Loucy (cell line): ENCODE results near the gene GALNT9.

Experiments
- H2AFZ ChIP-seq: fragments of 200-600 bp; sonication (generic); 2 replicates; pipeline ENCODE4 v1.6.0; 2016; ENCODE audit warnings: antibody characterized with exemption, mild to moderate bottlenecking, low read length, moderate library complexity
- H3F3A ChIP-seq: fragments of 200-600 bp; 2 replicates; pipeline ENCODE4 v1.6.0; 2016; ENCODE audit warnings: antibody characterized with exemption, low read depth, mild to moderate bottlenecking
- H3K27me3 ChIP-seq: fragments of 200-600 bp; sonication (generic); 2 replicates; pipeline ENCODE4 v1.6.1; 2014; ENCODE audit warnings: low read length, mild to moderate bottlenecking; ENCODE audit not compliant: insufficient read depth, poor library complexity, severe bottlenecking
- H3K36me3 ChIP-seq: fragments of 200-600 bp; sonication (generic); 2 replicates; pipeline ENCODE4 v1.6.1; 2016; ENCODE audit warnings: low read length; ENCODE audit not compliant: insufficient read depth
- H3K4me1 ChIP-seq: fragments of 200-600 bp; sonication (generic); 2 replicates; pipeline ENCODE4 v1.5.1; 2014; ENCODE audit warnings: low read length, mild to moderate bottlenecking; ENCODE audit not compliant: insufficient read depth, poor library complexity, severe bottlenecking
- H3K4me2 ChIP-seq: fragments of 200-600 bp; sonication (generic); 2 replicates; pipeline ENCODE4 v1.6.0; 2014; ENCODE audit warnings: antibody characterized with exemption, low read length, low read depth, mild to moderate bottlenecking; ENCODE audit not compliant: poor library complexity, severe bottlenecking
- H3K4me3 ChIP-seq: fragments of 200-600 bp; sonication (generic); 2 replicates; pipeline ENCODE4 v1.5.1; 2014; ENCODE audit warnings: low read length, mild to moderate bottlenecking, mixed read lengths; ENCODE audit not compliant: poor library complexity, severe bottlenecking
- H3K79me2 ChIP-seq: fragments of 200-600 bp; sonication (generic); 2 replicates; pipeline ENCODE4 v1.6.1; 2014; ENCODE audit warnings: low read length; ENCODE audit not compliant: insufficient read depth
- H3K9ac ChIP-seq: fragments of 200-600 bp; sonication (generic); 2 replicates; pipeline ENCODE4 v1.6.0; 2014; ENCODE audit warnings: mild to moderate bottlenecking, low read depth, low read length, moderate library complexity; ENCODE audit not compliant: poor library complexity, severe bottlenecking
- H3K9me2 ChIP-seq: fragments of 200-600 bp; sonication (generic); replicated peaks from 2 replicates; pipeline ENCODE4 v1.6.1; 2016; ENCODE audit warnings: low read depth, low read length, mixed read lengths
- H3K9me3 ChIP-seq: fragments of 200-600 bp; sonication (generic); 2 replicates; pipeline ENCODE4 v1.6.1; 2014; ENCODE audit warnings: mild to moderate bottlenecking, antibody characterized with exemption, low read length, low read depth; ENCODE audit not compliant: insufficient read depth
- H4K20me1 ChIP-seq: fragments of 200-600 bp; sonication (generic); 2 replicates; pipeline ENCODE4 v1.6.0; 2014; ENCODE audit warnings: antibody characterized with exemption, low read length, mild to moderate bottlenecking; ENCODE audit not compliant: insufficient read depth, poor library complexity, severe bottlenecking
- CTCF ChIP-seq: fragments of 200-600 bp; sonication (generic); conservative IDR thresholded peaks from 2 replicates; pipeline ENCODE4 v1.5.1; 2014; ENCODE audit warnings: mild to moderate bottlenecking, antibody characterized with exemption, low read length
- EZH2phosphoT487 ChIP-seq: fragments of 200-600 bp; IDR thresholded peaks from 2 replicates; pipeline ENCODE4 v1.6.1; 2018; ENCODE audit warnings: antibody characterized with exemption, mild to moderate bottlenecking, moderate library complexity, borderline replicate concordance

GALNT9 gene

DNA sequence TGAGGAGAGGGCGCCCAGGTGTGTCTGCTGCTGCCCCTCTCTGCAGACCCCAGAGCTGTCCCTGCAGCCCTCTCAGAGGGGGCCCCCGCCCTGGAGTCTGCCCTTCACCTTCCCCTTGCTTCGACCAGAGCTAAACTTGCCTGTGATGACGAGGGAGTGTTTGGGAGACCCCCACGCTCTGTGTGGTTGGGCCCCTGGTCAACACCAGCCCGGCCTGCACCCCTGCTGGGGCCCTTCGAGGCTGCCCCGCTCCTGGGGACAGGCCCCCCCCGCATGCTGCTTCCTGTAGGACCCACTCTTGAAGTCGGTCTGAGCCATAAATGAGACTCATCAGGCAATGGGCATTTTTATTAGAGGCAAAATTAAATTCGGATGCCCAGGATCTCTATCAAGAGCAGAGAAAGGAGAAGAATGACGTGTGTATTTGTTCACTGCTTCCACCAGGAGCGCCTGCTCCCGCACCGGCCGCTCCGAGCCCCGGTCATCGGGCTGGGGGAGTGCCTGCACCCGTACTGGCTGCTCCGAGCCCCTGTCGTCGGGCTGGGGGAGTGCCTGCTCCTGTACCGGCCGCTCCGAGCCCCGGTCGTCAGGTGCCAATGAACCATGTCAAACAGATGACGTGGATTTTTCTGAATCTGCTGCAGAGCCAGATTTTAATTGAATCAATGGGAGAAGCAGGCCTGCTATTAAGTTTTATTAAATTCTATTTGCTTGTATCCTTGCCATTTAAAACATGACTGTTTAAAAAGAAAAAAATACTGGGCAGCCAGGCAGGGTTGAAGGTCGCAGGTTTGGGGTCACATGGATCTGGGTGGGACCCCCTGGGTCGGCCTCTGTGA, 137.5 kb downstream of the GALNT9 start:
- Histone ChIP-seq H3K9ac (no peak overlapping the region), H4K20me1 (no peaks in the 10 kb centered on the region), H3K27me3 (no peaks in the 10 kb centered on the region), H3F3A (no peaks in the 10 kb centered on the region), H3K36me3 (no peaks in the 10 kb centered on the region), H3K9me3 (no peaks in the 10 kb centered on the region), H3K4me3 (no peak overlapping the region), H3K79me2 (no peaks in the 10 kb centered on the region), H3K9me2 (no peaks in the 10 kb centered on the region), H3K4me2 (no peak overlapping the region), H2AFZ (no peak overlapping the region), H3K4me1 (peaks cover 23% of the 10 kb centered on the region)
- TF ChIP-seq CTCF (no peak), EZH2phosphoT487 (no peak)

DNA sequence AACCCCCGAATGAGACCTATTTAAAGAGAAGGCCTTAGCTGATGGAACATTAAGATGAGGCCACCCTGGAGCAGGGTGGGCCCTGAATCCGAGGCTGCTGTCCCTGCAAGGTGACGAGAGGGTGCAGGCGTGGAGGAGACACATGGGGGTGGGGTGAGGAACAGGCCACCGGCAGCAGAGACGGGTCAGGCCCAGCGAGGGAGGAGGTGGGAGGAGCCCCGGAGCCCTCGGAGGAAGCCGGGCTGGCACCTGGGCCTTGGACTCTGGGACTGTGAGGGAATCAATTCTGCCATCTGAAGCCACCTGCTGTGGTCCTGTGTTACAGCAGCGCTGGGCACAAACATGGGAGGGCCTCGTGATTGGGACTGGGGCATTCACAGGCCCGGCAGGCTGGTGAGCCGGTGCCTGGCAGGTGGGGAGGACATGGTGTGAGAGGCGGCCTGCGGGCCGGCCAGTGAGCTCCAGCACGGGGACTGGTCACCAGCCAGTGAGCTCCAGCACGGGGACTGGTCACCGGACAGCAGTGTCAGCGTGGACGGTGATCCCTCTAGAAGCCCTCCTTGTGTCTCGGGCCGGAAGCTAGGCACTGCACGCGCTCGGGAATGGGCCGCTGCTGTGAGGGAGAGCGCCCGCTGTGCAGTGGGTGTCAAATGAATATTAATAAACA, 138.4 kb downstream of the GALNT9 start:
- H3K9ac ChIP-seq = peak overlapping the region; percentile 75
- H3K4me3 ChIP-seq = peak overlapping the region; percentile 76
- no peaks in the 10 kb centered on the region for H3K27me3 ChIP-seq
- no peaks in the 10 kb centered on the region for H4K20me1 ChIP-seq
- H3K4me2 ChIP-seq = peak overlapping the region; percentile 90
- no peaks in the 10 kb centered on the region for H3K79me2 ChIP-seq
- no peak for TF ChIP-seq EZH2phosphoT487
- H3K9me3 ChIP-seq = no peaks in the 10 kb centered on the region
- H3F3A ChIP-seq = no peaks in the 10 kb centered on the region
- no peak overlapping the region for H2AFZ ChIP-seq
- H3K4me1 ChIP-seq = peaks cover 33% of the 10 kb centered on the region
- no peaks in the 10 kb centered on the region for H3K9me2 ChIP-seq
- H3K36me3 ChIP-seq = no peaks in the 10 kb centered on the region

DNA sequence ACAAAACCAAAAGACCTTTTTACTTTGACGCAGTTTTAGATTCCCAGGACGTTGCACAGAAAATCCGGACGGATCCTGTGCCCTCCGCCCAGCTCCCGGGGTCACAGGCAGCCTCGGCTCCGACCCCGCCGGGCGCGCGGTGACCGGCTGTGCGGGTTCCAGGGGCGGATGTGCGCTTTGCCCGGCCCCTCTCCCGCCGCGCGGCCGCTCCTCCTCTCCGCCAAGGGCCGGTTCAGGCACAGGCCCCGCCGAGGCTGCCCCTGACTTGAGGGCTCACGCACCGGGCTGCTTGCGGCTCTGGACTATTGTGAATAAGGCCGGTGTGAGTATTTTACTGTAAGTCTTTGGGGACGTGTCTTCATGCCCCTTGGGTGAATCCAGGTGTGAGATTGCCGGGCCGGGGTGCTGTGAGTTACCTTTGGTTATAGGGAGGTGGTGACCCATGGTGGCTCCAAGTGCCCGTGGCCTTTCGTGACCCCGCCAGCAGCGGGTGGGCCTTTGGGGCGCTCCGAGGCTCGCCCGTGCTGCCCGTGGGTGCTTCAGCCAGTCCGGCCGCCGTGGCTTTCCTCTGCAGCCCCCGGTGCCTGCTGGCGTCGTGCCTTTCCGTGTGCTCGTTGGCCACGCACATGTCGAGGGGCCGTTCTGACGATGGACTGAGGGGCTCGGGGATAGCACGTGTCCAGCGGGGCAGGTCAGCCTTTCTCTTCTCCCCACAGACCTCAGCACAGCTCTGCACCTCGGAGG, 139.2 kb downstream of the GALNT9 start:
- H3K4me1 ChIP-seq = peaks cover 40% of the 10 kb centered on the region
- TF ChIP-seq CTCF (no peak), EZH2phosphoT487 (no peak)
- no peaks in the 10 kb centered on the region for H3K27me3 ChIP-seq
- no peaks in the 10 kb centered on the region for H4K20me1 ChIP-seq
- peak overlapping the region; percentile 75 for H3K9ac ChIP-seq
- no peaks in the 10 kb centered on the region for H3K79me2 ChIP-seq
- peak overlapping the region; percentile 90 for H3K4me2 ChIP-seq
- peak overlapping the region; percentile 76 for H3K4me3 ChIP-seq
- H3F3A ChIP-seq = no peaks in the 10 kb centered on the region
- H3K9me3 ChIP-seq = no peaks in the 10 kb centered on the region
- H3K36me3 ChIP-seq = no peaks in the 10 kb centered on the region
- peak overlapping the region; percentile 96 for H2AFZ ChIP-seq
- no peaks in the 10 kb centered on the region for H3K9me2 ChIP-seq
